Brain pericyte (primary cell): ENCODE data around the gene CAPZB.
"Not testable (repeated sequence)": the region's sequence is repeated elsewhere in the genome, so short reads cannot be mapped to it uniquely, and the experiment has no call there.

Experiments
- DNase-seq: peaks from one replicate; pipeline ENCODE4 v3.0.0-alpha.2; 2012; ENCODE audit warnings: low read depth, low spot score

The CAPZB gene

DNA sequence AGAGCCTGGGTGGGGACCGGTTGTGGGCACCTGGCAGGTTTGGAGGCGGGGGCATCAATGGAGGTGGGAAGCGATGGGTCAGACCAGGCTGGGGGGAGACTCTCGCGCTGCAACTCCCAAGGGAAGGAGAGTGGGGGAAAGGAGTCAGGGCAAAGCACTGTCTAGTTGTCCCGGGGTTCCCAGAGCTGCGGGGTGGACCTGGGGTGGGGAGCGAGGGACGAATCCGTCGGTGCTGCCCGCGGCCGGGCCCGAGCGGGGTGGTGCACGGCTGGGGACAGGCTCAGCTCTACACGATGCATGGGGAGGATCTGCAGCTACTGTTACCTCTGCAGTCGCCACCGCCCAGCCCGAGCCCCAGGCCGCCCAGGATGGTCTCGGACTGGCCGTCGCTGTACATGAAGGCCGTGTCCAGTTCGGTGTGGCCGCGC, 173.8 kb downstream of the CAPZB start:
- no peak for DNase-seq

DNA sequence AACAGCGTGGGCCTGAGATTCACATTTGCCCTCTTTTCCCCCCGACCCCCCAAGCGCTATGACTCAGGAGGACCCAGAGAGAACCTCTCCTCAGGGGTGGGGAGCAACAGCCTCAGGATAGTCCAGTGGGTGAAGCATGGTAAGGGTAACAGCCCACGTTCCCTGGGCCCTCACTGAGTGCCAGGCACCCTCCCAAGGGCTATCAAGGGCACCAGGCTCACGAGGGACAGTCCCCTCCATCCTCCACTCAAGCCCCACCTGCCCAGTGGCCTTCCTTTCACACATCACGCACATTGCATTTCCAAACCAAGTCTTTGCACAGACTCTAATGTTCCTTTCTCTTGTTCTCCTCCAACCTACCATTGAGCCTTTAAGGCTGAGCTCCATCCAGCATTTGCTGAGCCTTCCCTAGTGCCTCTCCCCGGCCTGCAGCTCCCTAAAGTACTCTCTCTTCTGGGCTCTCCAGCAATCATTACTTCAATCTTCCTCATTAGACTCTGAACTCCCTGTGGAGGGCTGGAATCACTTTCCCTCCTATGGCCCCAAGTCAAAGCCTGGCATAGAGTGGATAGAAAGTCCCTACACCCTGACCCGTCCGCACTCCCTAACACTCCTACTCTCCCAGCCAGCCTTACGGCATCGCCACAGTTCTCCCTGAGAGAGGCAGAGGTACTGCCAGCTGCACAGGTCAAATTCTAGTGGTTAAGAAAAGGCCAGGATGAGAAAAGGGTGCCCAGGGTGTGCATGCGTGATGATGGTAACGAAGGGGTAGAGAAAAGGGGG, 174.4 kb downstream of the CAPZB start:
- no peak for DNase-seq

DNA sequence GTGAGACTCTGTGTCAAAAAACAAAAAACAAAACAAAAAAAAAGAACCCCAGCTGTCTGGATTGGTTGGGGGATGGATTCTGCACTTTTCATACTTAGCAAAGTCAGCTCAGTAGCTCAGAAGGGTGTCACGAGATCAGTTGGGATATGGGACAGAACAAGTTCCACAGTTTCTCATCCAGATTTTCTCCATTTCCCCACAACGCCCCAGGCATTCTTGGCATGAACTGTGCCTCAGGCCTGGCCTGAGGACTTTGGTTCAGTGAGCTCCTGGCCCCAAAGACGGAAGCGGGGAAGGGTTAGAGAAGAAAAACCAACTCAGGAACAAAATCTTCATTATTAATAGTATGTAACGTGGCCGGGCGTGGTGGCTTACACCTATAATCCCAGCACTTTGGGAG, 175.3 kb downstream of the CAPZB start:
- no peak for DNase-seq

DNA sequence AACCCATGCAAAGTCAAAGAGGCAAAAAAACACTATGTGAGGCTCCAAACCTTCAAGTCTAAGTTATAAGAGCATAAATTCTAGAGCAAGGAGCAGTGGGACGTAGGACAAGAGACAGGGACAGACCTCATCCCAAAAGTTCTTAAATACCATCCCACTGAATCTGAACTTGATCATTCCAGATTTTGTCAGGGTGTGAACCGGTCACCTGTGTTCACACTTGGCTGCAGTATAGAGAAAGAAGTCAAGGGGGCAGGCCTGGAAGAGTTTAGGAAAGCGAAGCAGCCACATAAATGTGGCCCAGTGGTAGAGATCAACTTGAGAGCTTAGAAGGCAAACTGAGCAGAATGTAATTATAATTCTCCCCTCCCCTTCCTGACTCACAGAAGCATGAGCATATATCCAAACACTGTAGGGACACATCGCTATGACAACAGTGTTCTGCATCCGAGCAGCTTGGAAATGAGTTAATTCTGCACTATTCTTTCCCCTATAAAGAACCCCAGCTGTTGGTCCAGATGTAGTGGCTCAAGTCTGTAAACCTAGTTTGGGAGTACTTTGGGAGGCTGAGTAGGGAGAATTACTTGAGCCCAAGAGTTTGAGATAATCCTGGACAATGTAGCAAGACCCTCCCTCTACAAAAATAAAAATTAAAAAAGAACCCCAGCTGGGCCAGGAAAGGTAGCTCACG, 176.1 kb downstream of the CAPZB start:
- no peak for DNase-seq

DNA sequence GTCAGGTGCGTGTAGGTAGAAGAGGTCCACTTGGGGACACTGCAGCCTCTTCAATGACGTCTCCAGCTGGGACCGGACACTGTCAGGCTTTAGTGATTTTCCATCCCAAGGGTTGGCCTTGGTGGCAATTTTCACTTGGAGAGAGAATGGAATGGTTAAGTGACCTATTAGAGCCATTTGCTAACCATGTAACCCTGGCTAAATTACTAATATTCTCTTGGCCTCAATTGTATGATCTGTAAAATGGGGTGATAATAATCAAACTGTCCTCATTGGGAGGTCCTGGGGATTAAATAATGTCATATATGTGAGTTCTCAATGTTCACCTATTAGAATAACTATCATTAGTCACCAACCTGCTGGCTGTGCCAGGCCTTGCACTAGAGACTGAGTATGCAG, 176.8 kb downstream of the CAPZB start:
- DNase-seq = no peak

DNA sequence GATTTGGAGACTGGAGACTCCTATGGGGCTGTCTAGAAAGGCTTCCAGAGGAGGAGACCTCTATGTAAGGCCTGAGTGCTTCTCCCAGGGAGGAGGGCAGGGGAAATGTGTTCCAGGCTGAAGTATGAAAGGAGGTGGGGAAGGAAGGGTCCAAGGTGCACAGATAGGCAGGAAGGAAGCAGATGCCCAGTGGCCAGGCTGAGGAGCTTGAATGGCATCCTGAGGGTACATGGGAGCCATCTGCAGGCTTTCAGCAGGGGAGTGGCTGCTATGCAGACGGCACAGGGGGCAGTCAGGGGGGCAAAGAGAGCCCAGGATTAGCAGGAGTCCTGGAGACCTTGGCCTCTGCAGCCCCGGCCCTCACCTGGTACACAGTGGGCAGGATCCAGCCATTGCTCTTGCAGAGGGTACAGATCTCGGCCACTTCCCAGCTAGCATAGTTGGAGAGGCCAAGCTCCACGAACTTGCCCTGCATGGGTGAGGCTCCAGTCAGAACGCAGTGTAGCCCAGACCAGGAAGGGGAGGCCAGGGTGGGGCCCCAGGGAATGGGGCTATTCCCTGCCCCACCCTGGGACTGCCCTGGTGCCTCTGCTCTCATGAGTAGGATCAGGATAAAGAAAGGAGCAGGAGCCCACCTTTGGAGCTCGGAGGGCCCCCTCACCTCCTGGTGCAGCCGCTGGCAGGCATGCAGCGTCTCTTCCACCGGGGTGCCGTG, 177.4 kb downstream of the CAPZB start:
- DNase-seq = no peak

DNA sequence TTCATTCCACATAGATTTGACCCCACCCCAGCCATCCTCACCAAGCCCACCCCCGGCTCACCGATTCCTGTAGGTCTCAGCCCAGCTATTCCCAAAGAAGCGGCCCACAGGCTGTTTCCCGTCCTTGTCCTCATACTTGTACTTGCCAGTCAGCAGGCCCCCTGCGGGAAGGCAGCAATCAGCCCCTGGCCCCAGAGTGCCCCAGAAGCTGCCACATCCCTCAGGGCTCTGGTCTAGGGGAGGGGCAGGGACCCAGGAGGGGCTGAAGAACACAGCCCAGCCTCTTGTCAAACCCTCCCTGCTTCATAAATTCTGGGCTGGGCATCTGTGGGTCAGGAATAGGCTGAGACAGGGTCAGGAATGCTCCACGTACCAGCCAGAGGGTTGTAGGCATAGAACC, 178.4 kb downstream of the CAPZB start:
- DNase-seq = no peak

DNA sequence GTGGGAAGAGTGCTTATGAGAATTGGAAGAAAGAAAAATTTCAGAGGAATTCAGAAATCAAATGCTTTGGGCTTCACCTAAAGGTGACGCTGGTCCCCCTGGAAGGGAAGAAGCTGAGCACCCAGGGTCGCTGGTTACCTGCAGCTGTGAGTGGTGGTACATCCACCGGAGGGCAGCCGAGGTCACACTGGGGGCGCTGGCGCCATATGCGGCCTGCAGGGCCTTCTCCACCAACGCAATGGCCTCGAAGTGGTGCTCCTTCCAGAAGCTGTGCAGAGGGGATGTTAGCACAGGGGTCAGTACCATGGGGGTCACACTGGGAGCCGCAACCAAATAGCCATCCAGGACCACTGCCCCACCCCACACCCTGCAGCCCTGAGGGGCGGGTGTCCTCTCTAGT, 179.5 kb downstream of the CAPZB start:
- DNase-seq = no peak

DNA sequence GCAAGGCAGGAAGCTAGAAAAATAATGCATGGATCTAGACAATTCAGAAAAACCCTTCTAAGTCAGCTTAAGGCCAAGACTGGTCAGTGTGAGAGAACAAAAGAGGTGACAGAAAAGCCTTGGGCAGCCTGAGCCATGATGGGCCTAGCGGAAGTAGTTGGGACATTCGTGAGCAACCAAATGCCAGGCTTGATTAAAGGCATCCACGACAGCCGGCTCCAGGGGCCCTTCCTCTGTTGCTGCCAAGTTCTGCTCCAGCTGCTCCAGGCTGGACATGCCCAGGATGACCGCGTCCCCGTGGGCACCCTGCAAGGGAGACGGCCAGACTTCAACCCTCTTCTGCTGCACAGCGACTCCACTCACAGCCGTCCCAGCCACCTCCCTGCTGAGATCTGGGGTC, 181.3 kb downstream of the CAPZB start:
- not testable (repeated sequence) for DNase-seq

DNA sequence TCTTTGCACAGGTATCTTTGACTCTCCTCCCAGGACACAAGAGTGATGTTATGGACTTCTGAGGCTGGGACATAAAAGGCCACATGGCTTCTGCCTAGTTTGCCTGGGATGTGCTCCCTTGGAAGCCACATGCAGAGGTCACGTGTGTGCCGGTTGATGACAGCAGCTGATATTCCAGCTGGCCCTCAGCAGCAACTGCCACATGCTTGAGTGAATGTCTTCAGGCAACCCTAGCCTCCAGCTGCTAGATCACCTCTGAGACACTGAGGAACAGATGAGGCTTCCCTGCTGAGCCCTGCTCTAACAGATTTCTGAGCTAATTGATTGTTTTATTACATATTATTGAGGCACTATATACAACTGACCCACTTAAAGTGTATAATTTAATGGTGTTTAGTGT, 185.1 kb downstream of the CAPZB start:
- no peak for DNase-seq

DNA sequence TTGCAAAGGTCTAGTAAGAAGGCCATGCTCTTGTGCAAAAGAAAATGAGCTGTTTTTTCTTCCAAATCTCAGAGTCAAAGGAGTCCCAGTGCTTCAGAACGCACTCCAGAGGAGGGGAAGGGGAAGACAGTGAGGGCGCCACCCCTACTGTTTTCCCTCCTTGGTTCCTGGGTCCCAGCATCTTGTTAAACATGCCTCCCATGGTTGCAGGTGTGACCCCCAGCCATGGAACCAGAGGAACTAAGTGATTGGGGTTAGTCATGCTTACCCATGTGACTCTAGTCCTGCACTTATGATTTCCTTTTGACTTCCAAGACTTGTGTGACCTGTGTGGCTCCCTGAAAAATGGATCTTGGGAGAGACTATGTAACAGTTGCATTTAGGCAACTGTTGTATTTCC, 190.7 kb downstream of the CAPZB start:
- DNase-seq = no peak

DNA sequence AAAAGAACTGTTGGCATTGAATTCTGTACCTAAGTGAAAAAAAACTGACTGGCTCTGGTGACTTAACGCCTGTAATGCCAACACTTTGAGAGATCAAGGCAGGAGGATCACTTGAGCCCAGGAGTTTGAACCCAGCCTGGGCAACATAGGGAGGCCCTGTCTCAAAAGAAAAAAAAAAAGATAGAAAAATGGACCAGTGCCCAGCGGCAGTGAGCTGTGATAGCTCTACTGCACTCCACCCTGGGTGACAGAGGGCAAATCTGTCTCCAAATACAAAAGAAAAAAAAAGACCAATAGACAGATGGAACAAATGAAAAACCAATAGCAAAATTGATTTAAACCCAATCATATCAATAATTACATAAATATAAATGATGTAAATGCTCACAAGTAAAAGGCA, 196.1 kb downstream of the CAPZB start:
- no peak for DNase-seq
